GM18907 (cell line): Measurements from ENCODE around the gene GABRB3.

Experiments used
- ATAC-seq: cut with Tn5 transposase; IDR thresholded peaks from one replicate; pipeline ENCODE4 v1.9.1; 2021; ENCODE audit warnings: mild to moderate bottlenecking, moderate library complexity; ENCODE audit not compliant: unreplicated experiment

GABRB3 gene

GRCh38 chr15:26631894-26632293 lies 141.0 kb downstream of the GABRB3 start:
- no peak for ATAC-seq

DNA sequence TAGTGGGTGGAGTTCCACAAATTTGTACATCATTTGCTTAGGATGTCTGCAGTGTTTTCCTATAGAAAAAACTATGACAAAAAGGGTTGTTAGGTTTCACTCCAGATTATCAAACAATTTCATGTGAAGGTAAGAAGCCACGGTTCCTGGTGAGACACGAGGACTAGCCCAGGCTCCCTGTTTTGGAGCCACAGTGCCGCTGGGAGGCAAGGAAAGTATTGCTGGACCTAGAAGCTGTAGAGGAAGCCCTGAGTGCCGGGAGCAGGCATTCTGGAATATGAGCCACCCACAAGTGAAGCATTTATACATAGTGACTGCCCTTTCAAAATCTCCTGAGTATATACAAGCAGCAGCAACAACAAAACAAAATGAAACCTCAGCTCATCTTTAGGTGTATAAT lies 142.0 kb downstream of the GABRB3 start:
- ATAC-seq, result no peak

- no peak for ATAC-seq
These were observed 143.9 kb downstream of the GABRB3 start for GRCh38 chr15:26628879-26629529.

- ATAC-seq, result no peak
These were observed 144.8 kb downstream of the GABRB3 start for GRCh38 chr15:26628071-26628470.

DNA sequence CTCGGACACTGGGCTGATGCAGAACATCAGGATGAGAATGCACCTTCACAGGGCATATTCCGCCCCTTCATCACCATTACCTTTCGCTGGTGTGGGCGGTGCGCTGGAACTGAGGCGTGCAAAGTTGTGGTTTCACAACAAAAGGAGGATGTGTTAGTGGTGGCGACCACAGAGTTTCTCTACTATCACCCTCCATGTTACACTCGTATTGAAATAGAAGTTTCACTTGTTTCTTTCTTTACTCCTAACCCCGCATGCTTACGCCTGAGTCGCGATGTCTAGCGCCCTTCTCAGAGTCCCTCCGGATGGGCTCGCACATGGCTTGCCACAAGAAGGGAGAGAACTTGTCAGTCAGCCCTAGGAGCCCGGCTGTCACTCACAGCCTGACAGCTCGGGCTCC lies 148.7 kb downstream of the GABRB3 start:
- no peak for ATAC-seq

GRCh38 chr15:26623071-26623470 lies 149.8 kb downstream of the GABRB3 start:
- no peak for ATAC-seq

DNA sequence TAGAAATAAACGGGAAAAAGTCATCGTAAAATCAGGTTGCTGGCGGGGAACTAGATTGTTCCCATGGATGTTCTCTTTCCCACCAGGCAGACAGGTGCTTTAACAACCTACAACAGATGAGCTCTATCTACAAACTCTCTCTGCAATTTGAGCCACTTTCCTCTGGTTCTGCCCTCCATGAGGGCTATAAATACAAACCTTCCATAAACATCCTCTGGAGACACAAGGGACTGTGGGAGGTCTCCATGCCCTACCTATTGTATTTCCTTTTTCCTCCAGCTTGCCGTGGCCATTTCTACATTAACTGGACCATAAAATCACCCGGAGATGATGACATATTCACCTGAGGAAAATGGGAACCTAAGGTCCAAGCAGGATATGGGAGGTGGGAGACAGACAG lies 151.1 kb downstream of the GABRB3 start:
- no peak for ATAC-seq

GRCh38 chr15:26620528-26621458 lies 152.1 kb downstream of the GABRB3 start:
- ATAC-seq, result no peak

GRCh38 chr15:26615927-26616302 lies 157.0 kb downstream of the GABRB3 start:
- no peak for ATAC-seq

GRCh38 chr15:26615188-26615926 lies 157.5 kb downstream of the GABRB3 start:
- ATAC-seq, result no peak

GRCh38 chr15:26614734-26615133 lies 158.1 kb downstream of the GABRB3 start:
- no peak for ATAC-seq

- ATAC-seq, result no peak
These were observed 174.2 kb downstream of the GABRB3 start for GRCh38 chr15:26598704-26599103.

DNA sequence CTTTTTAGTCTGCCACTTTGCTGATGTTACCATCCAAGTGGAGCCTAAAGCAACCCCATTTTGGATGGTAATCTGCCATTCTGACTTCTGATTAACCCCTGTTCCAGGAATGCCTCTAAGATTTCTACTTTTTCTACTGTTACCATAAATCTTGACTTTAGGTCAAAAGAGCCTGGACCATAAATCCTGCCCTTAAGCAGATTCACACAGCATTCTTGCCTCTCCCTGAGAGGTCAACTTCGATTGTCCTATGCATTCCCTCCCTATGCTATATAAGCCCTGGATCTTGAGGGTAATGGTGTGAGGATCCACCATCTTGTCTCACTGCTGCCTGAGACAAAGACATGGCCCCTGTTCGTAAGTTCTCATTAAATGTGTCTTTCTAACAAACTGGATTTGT lies 177.3 kb downstream of the GABRB3 start:
- ATAC-seq, result no peak

DNA sequence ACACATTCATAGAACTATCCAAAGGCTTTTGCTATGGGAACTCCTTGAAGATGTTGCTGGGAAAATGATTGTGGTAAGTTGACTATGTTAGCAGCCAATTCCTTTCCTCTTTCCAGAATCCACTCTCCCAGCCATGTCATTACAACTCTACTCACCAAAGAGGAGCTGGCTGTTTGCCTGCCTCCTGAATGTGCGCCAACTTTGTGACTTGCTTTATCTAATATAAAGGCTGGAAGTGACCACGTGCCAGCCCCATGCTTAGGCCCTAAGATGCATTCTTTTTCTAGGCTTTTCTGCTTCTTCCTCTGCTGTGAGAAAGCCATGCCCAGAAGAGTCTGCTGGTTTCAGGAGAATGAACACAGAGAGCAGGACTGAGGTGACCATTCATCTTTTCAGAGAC lies 182.2 kb downstream of the GABRB3 start:
- no peak for ATAC-seq

- no peak for ATAC-seq
These were observed 190.0 kb downstream of the GABRB3 start for GRCh38 chr15:26582840-26583239.

GRCh38 chr15:26580943-26581342 lies 191.9 kb downstream of the GABRB3 start:
- ATAC-seq, result no peak

- no peak for ATAC-seq
These were observed 200.1 kb downstream of the GABRB3 start for GRCh38 chr15:26572602-26573350.

GRCh38 chr15:26571346-26571745 lies 201.5 kb downstream of the GABRB3 start:
- no peak for ATAC-seq

GRCh38 chr15:26565542-26565941 lies 207.3 kb downstream of the GABRB3 start:
- no peak for ATAC-seq

- ATAC-seq, result no peak
These were observed 208.5 kb downstream of the GABRB3 start for GRCh38 chr15:26564361-26564760.

GRCh38 chr15:26562336-26562735 lies 210.5 kb downstream of the GABRB3 start:
- ATAC-seq, result no peak
